Stimulated activated CD4-positive, alpha-beta T cell treated with anti-CD3 and anti-CD28 coated beads, Interleukin-12 subunit alpha, Interleukin-12 subunit beta, amount 100 ng/mL, for 24 hours (primary cell): ENCODE data around the gene ELAVL4.

ENCODE experiments used
- DNase-seq, 2 experiments: peaks; one replicate each; pipeline ENCODE4 v3.0.0-alpha.2; 2020; ENCODE audit warnings: low read depth in 2 of 2

The ELAVL4 gene

GRCh38 chr1:50179639-50180038 lies 70.9 kb downstream of the ELAVL4 start:
- DNase-seq = no peak

- no peak for DNase-seq
Observed at GRCh38 chr1:50180367-50180766, 71.6 kb downstream of the ELAVL4 start.

- DNase-seq = no peak
Observed at GRCh38 chr1:50181027-50181663, 72.4 kb downstream of the ELAVL4 start.

- DNase-seq = no peak
Observed at GRCh38 chr1:50183378-50184133, 74.8 kb downstream of the ELAVL4 start.

- DNase-seq = no peak
Observed at GRCh38 chr1:50189369-50189768, 80.6 kb downstream of the ELAVL4 start.

- no peak for DNase-seq
Observed at GRCh38 chr1:50193002-50193401, 84.3 kb downstream of the ELAVL4 start.

- no peak for DNase-seq
Observed at GRCh38 chr1:50195205-50195604, 86.5 kb downstream of the ELAVL4 start.

GRCh38 chr1:50196081-50196480 lies 87.4 kb downstream of the ELAVL4 start:
- no peak for DNase-seq

GRCh38 chr1:50197216-50197615 lies 88.5 kb downstream of the ELAVL4 start:
- DNase-seq = no peak

GRCh38 chr1:50208315-50208714 lies 99.6 kb downstream of the ELAVL4 start:
- no peak for DNase-seq

- DNase-seq = no peak
Observed at GRCh38 chr1:50208756-50209155, 100.0 kb downstream of the ELAVL4 start.

GRCh38 chr1:50209749-50210148 lies 101.0 kb downstream of the ELAVL4 start:
- no peak for DNase-seq

- DNase-seq = no peak
Observed at GRCh38 chr1:50213505-50213904, 104.8 kb downstream of the ELAVL4 start.

GRCh38 chr1:50214717-50215116 lies 106.0 kb downstream of the ELAVL4 start:
- DNase-seq = no peak

- DNase-seq = no peak
Observed at GRCh38 chr1:50218344-50219120, 109.8 kb downstream of the ELAVL4 start.

GRCh38 chr1:50228871-50229384 lies 120.2 kb downstream of the ELAVL4 start:
- no peak for DNase-seq

- no peak for DNase-seq
Observed at GRCh38 chr1:50231209-50231608, 122.5 kb downstream of the ELAVL4 start.

GRCh38 chr1:50232336-50232735 lies 123.6 kb downstream of the ELAVL4 start:
- DNase-seq = no peak

- DNase-seq = no peak
Observed at GRCh38 chr1:50236656-50237055, 127.9 kb downstream of the ELAVL4 start.

GRCh38 chr1:50237056-50237455 lies 128.3 kb downstream of the ELAVL4 start:
- DNase-seq = no peak

- DNase-seq = no peak
Observed at GRCh38 chr1:50243939-50244338, 135.2 kb downstream of the ELAVL4 start.

- no peak for DNase-seq
Observed at GRCh38 chr1:50246869-50247268, 138.1 kb downstream of the ELAVL4 start.
